OCI-LY3 (cell line): ENCODE results near the gene PGLYRP4.

Experiments used
- EZH2phosphoT487 ChIP-seq: fragments of 200-600 bp; shearing (Covaris generic); IDR thresholded peaks from 2 replicates; pipeline ENCODE4 v1.6.1; 2018; ENCODE audit warnings: antibody characterized with exemption, mixed run types, low read depth
- TF ChIP-seq, protein P1 (sequence below): fragments of 200-600, 300-600 bp; sonication (generic); IDR thresholded peaks from 2 replicates; pipeline ENCODE4 v1.5.1; 2014; ENCODE audit warnings: antibody characterized with exemption, low read length, low read depth

- TF ChIP-seq, protein P1, sequence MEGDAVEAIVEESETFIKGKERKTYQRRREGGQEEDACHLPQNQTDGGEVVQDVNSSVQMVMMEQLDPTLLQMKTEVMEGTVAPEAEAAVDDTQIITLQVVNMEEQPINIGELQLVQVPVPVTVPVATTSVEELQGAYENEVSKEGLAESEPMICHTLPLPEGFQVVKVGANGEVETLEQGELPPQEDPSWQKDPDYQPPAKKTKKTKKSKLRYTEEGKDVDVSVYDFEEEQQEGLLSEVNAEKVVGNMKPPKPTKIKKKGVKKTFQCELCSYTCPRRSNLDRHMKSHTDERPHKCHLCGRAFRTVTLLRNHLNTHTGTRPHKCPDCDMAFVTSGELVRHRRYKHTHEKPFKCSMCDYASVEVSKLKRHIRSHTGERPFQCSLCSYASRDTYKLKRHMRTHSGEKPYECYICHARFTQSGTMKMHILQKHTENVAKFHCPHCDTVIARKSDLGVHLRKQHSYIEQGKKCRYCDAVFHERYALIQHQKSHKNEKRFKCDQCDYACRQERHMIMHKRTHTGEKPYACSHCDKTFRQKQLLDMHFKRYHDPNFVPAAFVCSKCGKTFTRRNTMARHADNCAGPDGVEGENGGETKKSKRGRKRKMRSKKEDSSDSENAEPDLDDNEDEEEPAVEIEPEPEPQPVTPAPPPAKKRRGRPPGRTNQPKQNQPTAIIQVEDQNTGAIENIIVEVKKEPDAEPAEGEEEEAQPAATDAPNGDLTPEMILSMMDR = no peak
- no peak for TF ChIP-seq EZH2phosphoT487
Measured at GRCh38 chr1:153358691-153358975, 10.0 kb upstream of the PGLYRP4 start.
